Mononuclear cell (primary cell): ENCODE results near the gene S1PR3. TPM values are rescaled to one million over a fixed set of nuclear protein-coding genes. Genes with fewer than 3 reads are reported as not detected.

ENCODE experiments used
- H3K27me3 ChIP-seq: 2 replicates; pipeline ENCODE4 v1.6.0; 2011; ENCODE audit warnings: low read length, control low read depth; ENCODE audit not compliant: insufficient read depth
- H3K4me1 ChIP-seq: 2 replicates; pipeline ENCODE4 v1.5.1; 2011; ENCODE audit warnings: mild to moderate bottlenecking, low read length, control low read depth; ENCODE audit not compliant: insufficient read depth
- H3K4me3 ChIP-seq: 2 replicates; pipeline ENCODE4 v1.5.1; 2011; ENCODE audit warnings: mild to moderate bottlenecking, low read length, moderate library complexity
- H3K9me3 ChIP-seq: 2 replicates; pipeline ENCODE4 v1.5.1; 2011; ENCODE audit warnings: low read depth, mild to moderate bottlenecking, control low read depth, low read length
- total RNA-seq: library from RNA; depleted of rRNA; stranded (reverse); fragments of >200 nt; gene quantifications from one replicate; pipeline ENCODE4 v1.2.3, GENCODE V29; 2012

The S1PR3 gene
- total RNA-seq, 1 donor, result 7.8 TPM

DNA sequence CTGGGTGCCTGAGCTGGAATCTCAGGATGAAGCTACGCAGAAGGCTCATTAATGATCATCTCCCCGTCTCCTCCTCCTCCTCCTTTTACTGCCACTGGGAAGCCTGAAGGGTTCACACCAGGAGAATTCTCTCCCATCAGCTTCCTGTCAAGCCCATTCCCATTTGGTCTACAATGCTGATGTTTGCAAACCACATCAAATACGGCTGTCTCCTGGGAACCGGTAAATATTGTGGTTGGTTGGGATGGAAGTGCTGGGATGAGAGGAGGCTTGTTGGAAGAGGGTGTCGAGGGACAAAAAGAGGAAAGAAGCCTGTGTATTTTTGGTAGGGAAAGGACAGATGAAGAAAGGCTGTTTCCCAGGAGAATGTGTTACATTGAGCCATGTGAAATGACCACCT, 13.2 kb upstream of the S1PR3 start:
- no peaks in the 10 kb centered on the region for H3K9me3 ChIP-seq
- H3K27me3 ChIP-seq, result no peaks in the 10 kb centered on the region
- no peaks in the 10 kb centered on the region for H3K4me1 ChIP-seq
- no peak overlapping the region for H3K4me3 ChIP-seq

DNA sequence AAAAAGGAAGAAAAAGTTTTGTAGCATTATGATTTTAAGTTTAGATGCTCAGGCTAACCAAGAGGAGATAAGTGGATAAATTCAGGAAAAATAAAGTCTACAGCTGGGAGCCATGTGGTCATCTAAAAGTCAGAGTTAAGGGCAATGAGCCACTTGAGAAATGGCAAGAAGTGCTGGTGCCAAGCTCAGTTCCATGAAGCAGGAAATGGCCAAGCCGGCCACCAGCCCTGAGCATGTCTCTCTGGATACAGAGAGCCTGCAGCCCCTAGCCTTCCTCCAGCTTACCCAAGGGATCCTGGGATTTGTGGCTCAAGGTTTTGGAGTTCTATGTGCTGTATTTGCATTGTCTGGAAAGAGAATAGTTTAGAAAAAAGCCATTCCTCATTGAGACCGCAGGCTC, 12.2 kb upstream of the S1PR3 start:
- H3K27me3 ChIP-seq, result no peaks in the 10 kb centered on the region
- H3K4me1 ChIP-seq, result no peaks in the 10 kb centered on the region
- H3K4me3 ChIP-seq, result no peak overlapping the region
- no peaks in the 10 kb centered on the region for H3K9me3 ChIP-seq

DNA sequence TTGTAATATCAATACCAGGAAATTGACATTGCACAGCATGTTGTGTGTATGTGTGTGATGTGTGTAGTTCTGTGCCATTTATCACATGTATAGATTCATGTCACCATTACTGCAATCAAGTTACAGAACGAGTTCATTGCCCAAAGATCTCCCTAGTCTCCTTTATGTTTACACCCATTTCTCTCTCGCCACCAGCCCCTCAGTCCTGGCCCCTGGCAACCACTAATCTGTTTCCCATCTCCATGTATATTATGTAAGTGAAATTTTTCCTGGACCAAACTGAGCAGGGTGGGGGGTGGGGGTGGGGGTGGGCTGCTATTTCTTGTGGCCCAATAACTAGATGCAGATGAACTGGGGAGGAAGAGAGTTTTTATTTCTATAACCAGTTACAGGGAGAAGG, 11.5 kb upstream of the S1PR3 start:
- no peaks in the 10 kb centered on the region for H3K27me3 ChIP-seq
- H3K4me1 ChIP-seq, result no peaks in the 10 kb centered on the region
- no peaks in the 10 kb centered on the region for H3K9me3 ChIP-seq
- H3K4me3 ChIP-seq, result no peak overlapping the region

DNA sequence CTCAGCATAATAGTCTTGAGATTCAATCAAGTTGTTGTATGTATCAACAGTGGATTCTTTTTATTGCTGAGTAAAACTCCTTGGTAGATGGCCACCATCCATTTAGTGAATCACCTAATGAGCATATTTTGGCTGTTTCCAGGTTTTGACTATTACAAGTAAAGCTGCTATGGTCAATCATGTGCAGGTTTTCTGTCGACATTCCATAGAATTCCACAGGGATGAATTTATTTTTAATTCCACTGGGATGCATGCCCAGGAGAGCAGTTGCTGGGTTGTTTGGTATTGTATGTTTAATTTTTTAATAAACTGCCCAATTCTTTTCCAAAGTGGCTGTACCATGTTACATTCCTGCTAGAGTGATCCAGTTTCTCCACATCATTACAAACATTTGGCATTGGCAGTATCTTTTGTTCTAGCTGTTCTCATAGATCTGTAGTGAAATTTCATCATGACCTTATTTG, 10.5 kb upstream of the S1PR3 start:
- H3K9me3 ChIP-seq, result no peaks in the 10 kb centered on the region
- H3K4me3 ChIP-seq, result no peak overlapping the region
- H3K27me3 ChIP-seq, result no peaks in the 10 kb centered on the region
- H3K4me1 ChIP-seq, result no peaks in the 10 kb centered on the region

DNA sequence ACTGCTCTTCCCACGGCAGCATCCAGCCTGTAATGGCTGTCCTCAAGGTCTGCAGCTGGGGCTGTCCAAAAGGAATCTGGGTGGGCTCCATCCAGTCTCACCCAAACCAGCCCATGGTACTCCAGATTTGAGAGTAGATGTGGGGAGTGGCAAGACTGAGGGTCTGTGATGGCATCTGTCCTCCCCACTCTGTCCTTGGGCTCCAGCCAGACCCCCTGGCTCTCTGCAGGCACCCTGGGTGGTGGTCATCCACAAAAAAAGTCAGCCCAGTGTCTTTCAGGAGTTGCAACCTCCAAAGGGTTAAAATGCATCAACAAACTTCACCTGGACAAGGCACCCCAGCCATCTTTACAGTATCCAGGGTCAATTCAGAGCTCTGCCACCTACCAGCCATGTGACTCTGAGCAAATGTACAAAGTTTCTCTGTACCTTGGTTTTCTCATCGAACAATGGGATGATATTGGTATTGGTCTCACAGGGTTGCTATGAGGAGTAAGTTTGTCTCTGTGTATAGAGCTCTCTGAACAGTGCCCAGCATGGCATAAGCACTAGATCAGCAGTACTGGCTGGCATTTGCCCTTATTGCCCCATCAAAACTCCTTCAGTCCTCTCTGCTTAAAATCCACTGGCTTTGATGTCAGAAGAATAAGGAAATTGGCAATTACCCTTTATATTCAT, 7.3 kb upstream of the S1PR3 start:
- Histone ChIP-seq H3K9me3 (no peaks in the 10 kb centered on the region), H3K27me3 (no peaks in the 10 kb centered on the region), H3K4me3 (no peak overlapping the region), H3K4me1 (peaks cover 6% of the 10 kb centered on the region)

DNA sequence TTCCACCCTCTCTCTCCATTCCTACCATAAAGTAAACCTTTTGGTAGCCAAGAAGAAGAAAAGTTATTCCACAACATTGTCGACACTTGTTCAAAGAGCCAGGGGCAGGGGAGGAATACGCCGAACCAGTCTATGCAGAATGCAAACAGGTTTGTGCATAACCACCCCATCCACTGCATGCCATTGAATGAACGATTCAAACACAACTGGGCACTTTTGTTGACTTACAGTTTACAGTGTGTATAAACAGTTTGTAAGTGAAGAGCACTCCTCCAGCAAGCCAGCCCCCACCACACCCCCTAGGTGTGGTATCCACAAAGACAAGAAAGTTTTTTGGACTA, 6.8 kb upstream of the S1PR3 start:
- no peak overlapping the region for H3K4me3 ChIP-seq
- H3K9me3 ChIP-seq, result no peaks in the 10 kb centered on the region
- no peaks in the 10 kb centered on the region for H3K27me3 ChIP-seq
- peaks cover 11% of the 10 kb centered on the region for H3K4me1 ChIP-seq

DNA sequence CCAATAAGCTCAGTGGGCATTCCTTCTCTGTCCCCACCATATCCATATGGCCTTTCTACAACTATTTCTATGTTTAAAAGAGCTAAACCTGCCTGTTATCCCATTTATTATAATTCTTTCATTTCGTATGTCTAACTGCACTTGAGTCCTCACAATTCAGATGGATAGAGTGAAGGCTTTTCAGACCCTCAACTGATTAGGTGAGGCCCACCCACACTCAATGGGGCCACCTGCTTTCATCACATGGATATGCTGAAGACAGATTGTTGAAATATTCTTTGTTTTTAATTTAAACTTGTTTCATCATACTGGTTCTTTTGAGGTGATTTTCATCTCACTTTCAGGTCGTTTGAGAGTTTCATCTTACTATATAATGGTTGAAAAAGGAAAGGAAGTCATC, 5.7 kb upstream of the S1PR3 start:
- peaks cover 22% of the 10 kb centered on the region for H3K4me1 ChIP-seq

DNA sequence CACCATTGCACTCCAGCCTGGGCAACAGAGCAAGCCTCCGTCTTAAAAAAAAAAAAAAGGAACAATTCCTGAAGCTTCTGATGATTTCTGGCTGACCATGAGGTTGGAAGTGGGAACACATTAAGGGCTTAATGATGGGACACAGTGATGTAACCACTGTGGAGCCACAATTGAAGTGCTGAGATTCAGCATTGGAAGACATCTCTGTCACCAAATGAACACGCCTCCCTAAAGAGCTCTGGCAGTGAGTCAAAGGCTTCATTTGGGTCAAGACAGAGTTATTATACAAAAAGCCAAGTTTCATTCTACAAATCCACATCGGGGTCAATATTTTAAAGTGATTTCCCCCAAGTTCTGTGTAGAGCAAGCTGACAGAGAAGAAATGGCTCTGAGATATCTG, 4.5 kb upstream of the S1PR3 start:
- Histone ChIP-seq H3K4me3 (no peak overlapping the region), H3K27me3 (no peaks in the 10 kb centered on the region), H3K9me3 (no peaks in the 10 kb centered on the region), H3K4me1 (peaks cover 29% of the 10 kb centered on the region)

More for the DNA sequence above, 5.7 kb upstream of the S1PR3 start:
- Histone ChIP-seq H3K4me3 (no peak overlapping the region), H3K27me3 (no peaks in the 10 kb centered on the region), H3K9me3 (no peaks in the 10 kb centered on the region)

DNA sequence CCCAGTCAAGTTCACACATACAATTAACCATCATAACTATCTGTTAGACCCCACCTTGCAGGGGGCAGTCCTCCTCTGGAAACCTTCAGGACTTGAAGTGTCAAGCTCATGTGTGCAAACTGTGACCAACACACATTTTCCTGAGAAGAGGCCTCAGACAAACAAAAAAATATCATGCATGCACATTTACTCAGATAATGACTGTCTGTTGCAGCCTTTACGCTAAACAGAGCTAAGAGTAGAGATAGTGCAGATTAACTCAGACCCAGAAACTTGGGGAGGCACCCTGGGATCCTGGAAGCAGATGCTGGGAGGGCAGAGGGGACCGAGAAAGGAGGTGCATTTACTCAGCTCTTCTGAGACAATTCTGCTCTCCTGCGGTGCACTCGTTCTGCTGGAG, 3.6 kb upstream of the S1PR3 start:
- peaks cover 38% of the 10 kb centered on the region for H3K4me1 ChIP-seq
- no peak overlapping the region for H3K4me3 ChIP-seq
- peaks cover 4% of the 10 kb centered on the region for H3K27me3 ChIP-seq
- H3K9me3 ChIP-seq, result no peaks in the 10 kb centered on the region

DNA sequence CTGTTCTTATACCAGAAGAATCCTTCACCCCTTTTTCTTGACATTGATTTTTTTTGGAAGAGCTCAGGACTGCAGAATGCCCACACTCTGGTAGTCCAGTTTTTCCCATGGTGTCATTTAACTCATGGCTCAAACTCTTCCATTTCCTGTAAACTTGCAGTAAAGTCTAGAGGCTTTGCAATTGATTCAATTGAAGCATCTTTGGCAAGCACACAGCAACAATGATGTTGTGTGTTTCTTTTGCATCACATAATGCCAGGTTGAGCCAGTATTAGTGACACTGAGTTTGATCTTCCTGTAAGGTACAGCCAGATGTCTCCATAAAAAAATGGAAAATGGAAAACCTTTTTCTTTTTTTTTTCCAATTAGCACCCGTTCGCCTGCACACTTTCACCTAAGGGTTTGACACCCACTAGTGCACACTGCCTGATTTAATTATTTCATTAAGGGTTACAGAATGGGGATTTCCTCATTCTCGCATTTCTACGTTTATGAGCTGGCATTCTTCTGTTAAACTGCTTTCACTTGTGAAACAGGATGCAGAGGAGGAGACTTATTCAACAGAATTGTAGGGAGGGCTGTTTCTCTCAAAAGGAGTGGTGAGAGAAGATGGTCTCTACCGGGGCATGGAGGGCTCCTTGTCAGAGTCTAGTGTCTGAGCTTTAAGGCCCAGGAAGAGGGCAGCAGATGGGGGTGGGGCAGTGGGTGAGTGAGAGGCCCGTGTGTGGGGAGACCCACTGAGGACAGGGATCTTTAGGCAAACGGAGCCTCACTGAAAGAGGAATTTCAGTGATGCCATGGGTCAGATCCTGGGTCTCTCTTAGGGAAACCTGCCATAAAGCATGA, 2.2 kb upstream of the S1PR3 start:
- no peak overlapping the region for H3K4me3 ChIP-seq
- H3K4me1 ChIP-seq, result peaks cover 43% of the 10 kb centered on the region
- no peaks in the 10 kb centered on the region for H3K9me3 ChIP-seq
- H3K27me3 ChIP-seq, result peaks cover 7% of the 10 kb centered on the region

DNA sequence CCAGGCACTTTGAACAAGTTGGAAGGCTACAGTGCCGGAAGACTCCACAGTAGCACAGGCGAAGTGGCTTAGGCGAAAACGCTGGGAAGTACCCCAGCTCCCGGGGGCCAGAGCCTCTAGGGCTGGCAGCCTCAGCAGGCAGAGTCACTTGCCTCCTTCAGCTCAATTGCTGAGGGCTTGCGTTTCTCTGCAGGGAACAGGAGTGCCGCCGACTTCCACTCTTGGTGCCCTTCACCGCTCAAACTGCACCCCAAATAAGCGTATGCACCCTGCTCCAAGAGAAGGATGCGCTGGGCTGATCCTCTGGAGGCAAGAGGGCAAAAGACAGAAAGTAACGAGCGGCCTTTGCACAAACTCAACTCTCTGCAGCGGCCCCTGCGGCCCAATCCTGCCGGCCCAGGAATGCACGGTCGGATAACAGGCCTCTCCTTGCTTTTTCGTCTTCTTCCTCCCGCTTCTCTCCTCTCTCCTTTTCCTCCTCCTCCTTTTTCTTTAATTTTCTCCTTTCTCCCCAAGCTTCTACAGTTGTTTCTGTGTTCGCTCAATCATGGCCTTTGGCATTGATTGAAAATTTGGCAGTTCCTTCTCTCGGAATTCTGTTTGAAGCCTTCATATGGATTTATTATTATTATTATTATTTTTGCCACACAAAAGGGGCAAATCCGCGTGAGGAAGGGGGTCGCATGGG, 1.1 kb upstream of the S1PR3 start:
- peaks cover 7% of the 10 kb centered on the region for H3K27me3 ChIP-seq
- H3K4me1 ChIP-seq, result peaks cover 52% of the 10 kb centered on the region
- no peaks in the 10 kb centered on the region for H3K9me3 ChIP-seq
- H3K4me3 ChIP-seq, result no peak overlapping the region

DNA sequence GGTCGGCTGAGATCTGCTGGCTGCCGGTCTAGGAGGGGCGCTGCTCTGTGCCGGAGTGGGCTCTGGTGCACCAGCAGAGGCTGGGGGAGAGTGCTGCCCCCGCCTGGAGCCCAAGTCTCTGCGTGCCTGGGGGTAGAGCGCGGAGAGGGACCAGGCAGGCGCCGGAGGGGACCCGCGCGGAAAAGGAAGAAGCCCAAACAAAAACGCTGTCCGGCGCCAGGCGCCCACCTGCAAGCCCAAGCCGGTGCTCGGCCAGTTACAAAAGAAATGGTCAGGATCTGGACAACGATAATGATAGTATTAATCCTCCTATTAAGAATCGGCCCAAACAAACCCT, 571 bp upstream of the S1PR3 start:
- Histone ChIP-seq H3K9me3 (no peaks in the 10 kb centered on the region), H3K4me1 (peaks cover 52% of the 10 kb centered on the region), H3K4me3 (peak overlapping the region; percentile 18), H3K27me3 (peaks cover 7% of the 10 kb centered on the region)

DNA sequence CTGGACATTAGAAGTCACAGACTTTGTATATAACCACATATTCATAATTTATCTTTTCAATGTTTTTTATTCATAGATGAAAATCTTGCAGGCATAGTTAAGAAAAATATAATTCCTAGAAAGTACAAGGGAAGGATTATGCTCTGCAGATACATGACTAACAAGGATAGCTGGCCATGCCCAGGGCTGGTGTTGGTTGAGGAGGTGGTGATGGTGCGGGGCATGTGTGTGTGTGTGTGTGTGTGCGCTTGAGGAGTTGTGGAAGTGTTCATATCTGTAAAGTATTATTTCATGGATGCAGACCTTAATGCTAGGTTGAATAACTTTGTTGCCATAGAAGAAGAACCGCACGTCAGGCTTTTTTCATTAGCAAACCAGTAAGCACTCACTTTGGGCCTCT, 1.3 kb downstream of the S1PR3 start:
- peaks cover 52% of the 10 kb centered on the region for H3K4me1 ChIP-seq
- H3K27me3 ChIP-seq, result peaks cover 7% of the 10 kb centered on the region
- H3K4me3 ChIP-seq, result peak overlapping the region; percentile 51
- H3K9me3 ChIP-seq, result no peaks in the 10 kb centered on the region

DNA sequence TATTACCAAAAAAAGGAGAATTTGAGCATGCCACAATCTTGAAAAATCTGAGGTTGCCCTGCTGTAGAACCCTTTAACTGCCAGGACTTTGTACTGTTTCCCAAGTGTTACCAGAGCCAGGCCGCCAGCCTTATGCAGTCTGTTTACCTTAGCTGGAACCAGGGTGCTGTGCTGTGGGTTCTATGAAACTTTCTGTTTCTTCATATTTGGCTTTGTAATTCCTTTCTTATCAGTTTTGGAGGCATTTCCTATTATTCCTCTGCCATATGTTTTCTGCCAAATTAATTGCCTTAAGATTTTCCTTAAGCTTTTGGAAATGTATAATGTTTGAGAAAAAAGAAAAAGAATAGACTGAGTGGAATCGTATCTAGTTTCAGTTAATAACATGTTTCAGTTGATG, 2.1 kb downstream of the S1PR3 start:
- Histone ChIP-seq H3K4me3 (peak overlapping the region; percentile 51), H3K27me3 (peaks cover 7% of the 10 kb centered on the region), H3K9me3 (no peaks in the 10 kb centered on the region), H3K4me1 (peaks cover 52% of the 10 kb centered on the region)

DNA sequence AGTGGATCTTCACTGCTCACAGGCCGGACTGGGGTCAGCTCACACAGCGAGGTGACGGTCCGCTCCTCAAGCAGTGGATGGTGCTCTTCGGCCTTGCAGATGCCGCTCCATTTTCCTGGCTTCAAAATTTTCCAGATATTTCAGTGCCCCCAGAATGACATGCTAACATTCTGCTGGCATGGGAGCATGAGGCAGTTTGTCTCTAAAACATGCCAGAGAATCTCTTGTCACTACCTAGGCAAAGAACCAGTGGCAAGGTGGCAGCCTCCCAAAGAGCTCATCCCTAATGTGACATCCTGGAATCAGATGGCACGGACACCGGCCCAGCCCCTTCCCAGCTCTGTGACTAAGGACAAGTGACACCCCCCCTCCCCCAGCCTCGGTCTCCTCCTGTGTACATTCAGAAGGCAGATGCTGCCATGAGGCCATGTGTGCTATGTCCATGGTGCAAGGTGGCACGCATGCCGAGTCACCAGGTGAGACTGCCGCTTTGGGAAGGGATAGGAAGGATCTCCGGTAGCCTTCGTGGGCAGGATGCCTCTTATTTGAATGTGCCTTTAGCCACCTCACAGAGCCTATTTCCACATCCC, 2.7 kb downstream of the S1PR3 start:
- H3K27me3 ChIP-seq, result peaks cover 7% of the 10 kb centered on the region
- H3K9me3 ChIP-seq, result no peaks in the 10 kb centered on the region
- H3K4me1 ChIP-seq, result peaks cover 46% of the 10 kb centered on the region
- H3K4me3 ChIP-seq, result no peak overlapping the region
